NCI-H2196 (cell line): ENCODE results near the gene STK24.
A peak's percentile ranks its signal among the peaks of the same experiment; 100 is the strongest.

Source experiments
- DNase-seq: peaks from one replicate; lab custom pipeline; 2025; ENCODE audit not compliant: unreplicated experiment; lab: John Stamatoyannopoulos, UW

STK24 gene

DNA sequence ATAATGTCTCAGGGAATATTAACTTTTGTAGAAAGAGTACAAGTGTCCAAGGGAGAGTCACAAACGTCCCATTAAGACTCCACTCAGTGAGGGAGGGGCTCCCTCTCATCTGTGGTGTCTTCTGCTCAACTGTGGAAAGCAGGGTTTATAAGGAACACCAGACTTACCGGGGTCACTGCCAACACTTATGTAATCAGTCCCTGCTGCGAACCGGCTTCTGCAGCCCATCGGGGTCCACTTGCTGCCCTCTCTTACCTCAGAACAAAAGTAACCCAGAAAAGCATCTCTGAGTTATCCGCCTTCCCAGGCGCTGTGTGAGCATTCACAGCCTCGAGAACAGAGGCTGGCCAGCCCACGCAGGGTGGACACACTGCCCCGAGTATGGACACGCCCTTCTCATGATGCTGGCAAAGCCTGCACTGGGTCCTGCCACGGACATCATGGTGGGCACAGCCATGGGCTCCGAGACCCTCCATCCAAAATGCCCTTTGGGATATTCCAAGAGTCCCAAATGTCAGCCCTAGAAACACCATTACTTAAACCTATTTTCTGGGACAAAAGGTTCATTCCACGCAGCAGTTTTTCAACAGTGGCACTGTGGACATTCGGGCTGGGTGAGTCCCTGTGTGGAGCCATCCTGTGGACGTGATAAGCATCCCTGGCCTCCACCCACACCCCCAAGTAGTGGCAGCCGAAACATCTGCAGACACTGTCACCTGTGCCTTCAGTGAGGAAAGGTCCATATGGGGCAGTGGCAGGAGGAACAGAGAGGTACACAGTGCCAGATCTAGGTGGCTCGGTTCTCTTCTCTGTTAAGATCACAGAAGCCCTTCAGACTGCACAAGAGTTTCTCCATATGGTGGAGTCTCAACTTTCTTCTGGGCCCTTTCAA lies 63.9 kb downstream of the STK24 start:
- no peak for DNase-seq

DNA sequence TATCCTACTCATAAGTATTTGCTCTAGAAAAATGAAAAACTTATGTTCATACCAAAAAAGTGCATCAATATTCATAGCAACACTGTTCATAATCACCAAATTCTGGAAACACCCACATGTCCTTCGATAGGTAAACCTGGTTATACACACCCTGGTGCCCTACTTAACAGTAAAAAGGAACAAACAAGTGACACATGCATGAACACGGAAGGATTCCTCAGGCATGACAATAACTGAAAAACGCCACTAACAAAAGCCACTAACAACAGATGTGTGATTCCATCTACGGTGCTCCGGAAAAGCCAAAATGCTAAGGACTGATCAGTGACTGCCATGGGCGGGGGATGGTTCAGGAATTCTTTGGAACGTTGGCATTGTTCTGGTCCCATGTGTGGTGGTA lies 65.5 kb downstream of the STK24 start:
- DNase-seq: no peak

DNA sequence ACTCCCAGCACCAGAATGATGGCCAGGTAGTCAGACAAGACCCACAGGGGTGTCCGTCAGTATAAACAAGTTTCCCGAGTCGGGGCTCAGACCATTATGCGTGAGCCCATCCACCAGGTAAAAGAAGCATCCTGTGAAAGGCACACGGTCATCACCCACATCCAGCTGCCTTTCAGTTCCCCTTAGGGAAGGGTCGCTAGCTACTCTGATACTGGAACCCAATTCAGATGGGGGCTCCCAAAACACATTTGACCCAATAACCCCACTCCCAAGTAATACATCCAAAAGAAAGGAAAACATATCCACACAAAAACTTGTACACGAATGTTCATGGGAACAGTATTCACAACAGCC lies 66.8 kb downstream of the STK24 start:
- DNase-seq: no peak

DNA sequence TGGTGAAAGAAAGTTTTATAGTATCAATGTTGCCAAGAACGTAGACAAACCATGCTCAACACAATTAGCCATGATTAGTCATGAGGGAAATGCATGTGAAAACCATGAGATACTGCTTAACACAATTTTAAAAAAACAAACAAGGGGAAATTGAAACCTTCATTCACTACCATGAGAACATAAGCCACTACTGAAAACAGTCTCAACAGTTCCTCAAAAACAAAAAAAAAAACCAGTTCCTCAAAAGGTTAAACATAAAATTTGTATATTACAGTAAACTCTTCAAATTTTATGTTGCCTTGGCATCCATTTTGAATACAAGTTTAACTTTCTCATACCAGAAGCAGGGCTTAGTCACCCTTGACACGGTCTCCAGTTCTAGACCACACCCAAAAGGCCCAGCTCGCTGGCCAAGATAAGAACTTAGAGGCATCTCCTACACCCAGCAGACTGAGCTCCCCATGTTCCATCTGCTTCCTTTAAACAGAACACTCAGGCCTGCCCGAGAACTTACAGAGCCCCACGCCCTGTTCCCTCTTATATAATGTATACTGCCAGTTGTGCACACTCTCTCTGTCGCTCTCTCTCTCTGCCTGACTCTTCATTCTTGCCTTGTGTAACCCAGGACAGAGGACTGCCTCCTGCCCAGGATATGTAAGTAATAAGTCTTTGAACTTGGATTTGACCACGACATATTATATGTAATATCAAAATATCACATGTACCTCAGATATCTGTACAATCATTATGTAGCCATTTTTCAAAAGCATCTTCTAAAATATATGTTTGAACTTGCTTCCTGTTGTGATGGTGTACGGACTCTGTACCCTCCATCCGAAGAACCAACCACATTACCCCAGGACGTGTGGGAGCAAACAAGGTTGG lies 67.4 kb downstream of the STK24 start:
- no peak for DNase-seq

DNA sequence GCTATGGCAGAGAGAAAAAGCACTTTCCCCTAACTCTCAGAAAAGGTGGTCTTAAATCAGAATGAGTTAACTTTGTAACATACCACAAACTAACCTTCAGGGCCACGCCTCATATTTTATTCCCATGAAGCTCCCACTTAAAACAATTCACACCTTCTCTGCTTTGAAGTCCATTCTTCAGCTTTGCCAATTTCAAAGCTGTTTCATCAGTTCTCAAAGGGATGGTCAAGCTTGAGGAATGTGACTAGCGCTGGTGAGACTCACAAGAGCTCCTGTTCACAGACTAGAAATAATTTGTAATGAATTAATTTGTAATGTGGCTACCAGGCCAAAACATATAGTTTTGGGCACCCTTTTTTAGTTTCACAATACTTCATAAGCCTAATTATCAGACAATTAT lies 68.2 kb downstream of the STK24 start:
- no peak for DNase-seq

DNA sequence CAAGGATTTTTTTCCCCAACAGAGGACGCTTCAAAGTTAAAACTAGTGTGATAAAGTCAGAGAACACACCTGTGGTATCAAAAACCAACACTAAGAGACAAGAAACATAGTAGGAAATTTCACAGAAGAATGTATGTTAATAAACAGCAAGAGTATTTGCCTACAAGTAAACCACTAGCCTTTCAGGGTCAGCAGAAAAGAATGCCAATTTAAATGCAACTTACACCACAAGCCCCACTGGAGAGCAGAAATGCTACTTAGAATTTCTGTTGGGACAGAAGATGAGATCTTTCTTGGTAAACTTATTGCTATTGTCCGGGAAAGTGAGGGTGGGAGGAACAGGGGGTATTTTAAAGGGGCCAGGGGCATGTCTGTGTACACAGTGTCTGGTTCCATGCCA lies 68.6 kb downstream of the STK24 start:
- DNase-seq: no peak

DNA sequence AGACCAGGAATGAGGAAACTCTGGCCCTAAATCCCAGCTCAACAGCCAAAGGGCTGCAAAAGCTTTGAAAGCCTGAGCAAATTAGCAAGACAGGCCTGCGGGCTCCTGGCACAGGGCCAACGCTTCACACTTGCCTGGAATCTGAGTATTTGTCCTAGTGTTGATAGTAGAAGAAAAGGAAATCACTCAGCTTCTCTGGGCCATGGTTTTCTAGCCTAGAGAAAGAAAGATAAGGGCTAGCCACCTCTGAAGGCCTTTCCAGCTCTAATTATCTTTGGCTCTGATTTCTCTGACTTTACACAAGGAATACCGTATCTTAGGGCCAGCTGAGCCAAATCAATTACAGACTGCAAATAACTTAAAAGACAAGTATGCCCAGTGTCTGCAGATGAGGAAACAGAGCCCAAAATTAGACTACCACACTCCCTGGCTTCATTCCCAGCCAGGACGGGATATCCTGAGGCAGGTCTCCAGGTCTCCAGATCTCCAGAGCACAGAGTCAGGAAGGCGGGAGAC lies 69.6 kb downstream of the STK24 start:
- peak; percentile 51 for DNase-seq

DNA sequence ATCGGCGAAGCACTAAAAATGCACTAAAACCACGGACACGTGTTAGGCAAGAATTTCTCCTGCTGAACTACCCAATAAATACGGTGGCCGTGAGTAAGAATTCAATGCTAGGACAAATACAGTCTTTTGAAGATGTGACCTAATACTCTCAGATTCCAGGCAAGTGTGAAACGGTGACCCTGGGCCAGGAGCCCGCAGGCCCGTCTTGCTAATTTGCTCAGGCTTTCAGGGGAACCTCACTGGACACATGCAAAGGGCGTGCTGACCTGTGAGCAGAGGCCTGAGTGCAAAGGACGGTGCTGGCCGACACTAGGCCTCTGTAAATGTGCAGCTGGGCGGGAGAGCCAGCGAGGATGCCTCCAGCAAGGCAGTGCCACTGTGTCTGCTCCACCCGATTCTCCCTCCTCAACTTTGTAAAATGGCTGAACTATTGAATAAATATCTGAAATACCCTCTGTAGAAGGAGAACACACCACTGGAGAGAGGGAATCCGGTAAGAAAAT lies 70.1 kb downstream of the STK24 start:
- no peak for DNase-seq

DNA sequence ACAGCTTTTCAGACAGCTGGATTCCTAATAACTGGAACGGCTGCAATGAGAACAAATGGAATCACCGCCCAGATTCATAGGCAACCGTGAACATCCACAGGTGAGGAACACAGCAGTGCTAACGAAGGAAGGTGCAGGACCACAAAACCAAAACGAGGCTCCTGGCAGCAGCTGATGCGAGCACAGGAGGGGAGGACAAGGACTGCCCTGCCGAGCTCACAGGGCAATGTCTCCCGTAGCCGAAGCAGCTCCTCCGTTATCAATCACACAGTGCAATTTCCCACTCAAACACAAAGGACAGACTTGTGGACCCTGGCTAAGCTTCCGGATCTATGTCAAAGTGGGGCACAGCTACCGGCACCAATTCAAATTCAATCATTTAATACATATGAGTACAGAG lies 70.6 kb downstream of the STK24 start:
- no peak for DNase-seq

DNA sequence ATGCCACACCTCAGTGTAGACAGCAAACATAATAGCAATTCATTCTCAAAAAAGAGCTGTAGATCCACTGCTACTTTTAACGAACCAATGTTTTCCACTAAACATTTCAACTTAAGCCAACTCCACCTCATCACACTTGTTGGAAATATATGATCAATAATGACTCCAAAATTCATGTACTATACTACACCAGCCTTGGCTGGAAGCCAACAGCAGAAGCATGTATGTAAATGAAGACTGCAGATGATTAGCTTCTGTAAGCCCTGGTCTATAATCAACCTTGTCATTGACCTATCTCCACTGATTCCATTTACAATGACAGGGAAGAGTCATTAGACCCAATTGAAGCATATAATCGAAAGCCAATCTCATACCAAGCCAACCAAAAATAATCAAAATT lies 71.7 kb downstream of the STK24 start:
- DNase-seq: no peak

DNA sequence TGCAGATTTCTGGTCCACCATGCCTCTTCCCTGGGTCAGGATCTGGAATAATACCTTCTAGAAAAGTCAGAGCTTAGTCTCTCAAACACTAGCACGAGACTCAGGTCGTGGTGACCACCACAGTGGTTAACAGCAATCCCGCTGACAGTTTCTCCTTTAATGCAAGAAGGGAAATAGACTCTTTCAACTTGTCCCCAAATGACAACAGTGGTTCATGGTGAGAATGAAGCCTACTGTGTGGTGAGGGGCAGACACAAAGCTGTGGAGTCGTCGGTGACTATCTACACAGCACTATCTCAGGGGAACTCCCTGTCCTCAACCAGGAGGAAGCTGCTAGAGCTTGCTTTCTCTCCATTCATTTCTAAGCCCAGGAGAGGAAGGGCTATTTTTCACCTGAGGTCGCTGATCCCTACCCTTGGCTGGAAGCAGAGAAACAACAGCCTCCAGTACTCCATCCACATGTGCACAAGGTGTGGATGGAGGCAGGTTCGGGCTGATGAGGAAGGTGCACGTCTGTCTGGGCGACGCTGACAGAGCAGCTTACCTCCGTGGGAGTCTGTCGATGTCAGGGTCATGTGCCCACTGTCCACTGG lies 72.4 kb downstream of the STK24 start:
- no peak for DNase-seq

DNA sequence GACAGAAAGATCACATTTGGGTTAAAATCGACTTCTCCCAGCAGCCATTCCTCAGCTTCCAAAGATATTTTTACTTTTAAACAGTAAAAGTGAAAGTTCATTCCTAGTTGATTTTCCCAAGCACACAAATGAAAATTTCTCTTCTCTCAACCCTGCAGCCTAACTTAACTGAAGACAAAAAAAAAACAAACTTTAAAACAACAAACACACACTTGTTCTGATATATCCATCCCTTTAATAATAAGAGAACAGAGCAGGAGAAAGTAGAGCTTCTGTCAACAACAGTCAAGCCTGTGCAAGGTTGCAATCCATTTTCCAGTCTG lies 72.9 kb downstream of the STK24 start:
- DNase-seq: no peak

DNA sequence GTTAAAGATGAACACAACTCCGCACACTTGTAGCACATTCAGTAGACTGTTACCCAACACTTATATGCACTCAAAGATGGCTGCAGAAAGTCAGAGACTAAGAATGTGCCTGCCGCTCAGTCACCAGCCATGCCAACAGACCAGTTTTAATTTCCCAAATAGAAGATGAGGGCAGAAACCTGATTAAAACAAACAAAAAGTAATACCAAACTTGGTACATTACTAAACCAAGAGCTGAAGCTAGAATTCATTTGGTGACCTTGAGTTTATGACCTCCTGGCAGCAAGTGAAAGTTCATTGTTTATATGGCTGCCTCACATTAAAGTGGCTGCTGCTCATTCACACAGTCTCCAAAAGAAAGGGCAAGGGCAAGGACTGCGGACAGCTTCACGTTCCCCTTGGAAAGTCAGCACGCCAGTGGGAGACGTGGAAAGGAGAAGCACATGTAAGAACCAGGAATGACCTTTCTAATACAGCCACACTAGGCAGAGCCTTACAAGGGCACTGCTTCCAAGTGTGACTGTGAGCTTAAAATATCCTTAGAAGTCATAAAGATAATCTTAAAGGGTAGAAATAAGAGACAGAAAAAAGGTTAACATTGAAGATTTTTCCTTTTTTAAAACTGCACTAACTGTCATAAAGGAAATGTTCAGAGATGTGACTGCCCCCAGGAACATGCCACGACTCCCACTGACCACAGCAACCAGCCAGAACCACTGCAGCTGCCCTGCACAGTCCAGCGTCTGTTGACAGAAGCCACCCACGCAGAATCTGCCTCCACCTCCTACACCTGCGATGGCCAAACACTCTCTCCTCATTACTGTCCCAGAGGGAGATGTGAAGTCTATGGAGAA lies 73.5 kb downstream of the STK24 start:
- no peak for DNase-seq

DNA sequence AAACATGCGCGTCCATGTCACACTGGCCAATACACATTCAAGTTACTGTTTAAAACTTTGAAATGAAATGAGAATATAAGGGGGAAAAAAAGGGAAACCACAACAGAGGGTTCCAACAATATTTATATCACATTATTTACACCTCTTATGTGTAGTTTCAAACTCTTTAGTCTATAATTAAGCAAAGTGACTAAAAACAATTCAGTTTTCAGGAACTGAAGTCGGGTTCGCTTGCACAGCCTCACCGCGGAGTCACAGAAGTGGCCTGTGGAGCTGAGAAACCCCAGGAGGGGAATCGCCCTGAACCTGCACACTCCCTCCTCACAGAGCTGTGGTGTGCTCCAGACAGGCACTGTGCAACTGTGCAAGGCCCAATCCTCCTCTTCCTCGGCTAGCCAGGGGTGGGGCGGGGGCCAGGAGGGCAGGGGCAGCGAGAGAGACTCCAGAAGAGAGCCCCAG lies 75.9 kb downstream of the STK24 start:
- DNase-seq: no peak

DNA sequence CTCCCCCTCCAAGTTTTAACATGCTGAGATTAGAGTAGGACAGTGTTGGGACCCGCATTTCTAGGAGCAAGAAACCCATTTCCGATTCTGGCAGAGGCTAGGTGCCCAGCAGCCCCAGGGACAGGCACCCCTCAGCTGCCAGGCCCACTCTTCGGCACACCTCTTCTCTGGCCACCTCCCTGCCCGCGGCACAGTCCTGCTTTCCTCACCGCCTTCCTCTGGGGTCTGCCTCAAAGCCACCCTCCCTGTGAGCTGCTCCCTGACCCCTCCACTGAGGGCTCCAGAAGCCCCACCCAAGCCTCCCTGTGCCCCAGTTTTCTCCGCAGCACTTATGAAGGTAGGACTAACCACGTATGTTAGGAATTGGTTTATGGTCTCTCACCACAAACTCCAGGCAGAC lies 79.9 kb downstream of the STK24 start:
- no peak for DNase-seq

DNA sequence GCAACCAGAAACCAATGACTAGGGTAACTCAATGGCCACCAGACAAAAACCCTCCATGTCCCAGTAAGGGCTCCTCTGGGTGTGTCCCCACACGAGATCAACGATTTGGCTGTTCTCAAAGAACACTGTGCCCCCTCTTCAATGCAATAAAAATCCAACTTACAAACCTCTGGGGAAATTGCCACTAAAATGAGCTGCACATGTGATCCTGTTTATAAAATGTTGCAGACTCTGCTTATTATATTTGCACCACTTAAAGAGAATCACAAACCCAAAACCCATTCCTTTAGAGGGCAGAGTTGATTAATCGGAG lies 80.5 kb downstream of the STK24 start:
- DNase-seq: no peak

DNA sequence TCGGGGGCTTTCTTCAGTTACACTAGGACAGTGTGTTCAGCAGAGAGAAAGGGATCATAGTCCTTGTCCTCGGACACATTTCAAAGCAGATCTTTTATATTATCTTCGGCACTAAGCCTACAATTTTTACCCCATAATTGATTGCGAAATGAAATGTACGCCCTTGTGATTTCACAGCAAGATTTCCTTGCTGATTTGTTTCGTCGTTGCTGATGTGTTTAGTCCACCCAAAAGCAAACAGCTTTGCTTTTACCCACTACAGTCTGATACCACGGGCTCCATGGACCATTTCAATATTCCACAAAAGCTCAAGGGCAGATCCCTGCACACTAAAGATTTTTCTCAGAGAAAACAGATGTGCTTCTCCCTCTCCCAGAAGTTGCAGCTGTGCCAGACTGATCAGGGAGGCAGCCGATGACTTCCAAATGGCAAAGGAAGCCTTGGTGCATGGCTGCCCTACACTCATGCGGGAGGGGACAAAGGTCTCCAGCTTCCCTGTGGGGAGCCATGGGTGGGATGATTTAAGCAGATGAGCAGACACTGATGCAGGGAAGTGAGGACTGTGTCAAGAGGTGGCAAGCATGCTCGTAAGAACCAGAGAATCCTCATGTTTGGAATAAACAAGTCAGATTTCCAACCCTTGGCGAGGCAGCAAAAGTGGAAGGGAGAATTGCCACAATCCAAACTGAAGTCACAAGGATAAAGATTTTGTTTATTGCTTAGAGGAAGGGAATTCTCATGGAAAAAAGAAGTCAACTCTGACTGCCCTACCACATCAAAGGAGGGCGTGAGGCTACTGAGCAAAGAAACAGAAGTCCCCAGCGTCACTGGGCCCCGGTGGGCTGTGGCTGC lies 81.1 kb downstream of the STK24 start:
- DNase-seq: no peak

DNA sequence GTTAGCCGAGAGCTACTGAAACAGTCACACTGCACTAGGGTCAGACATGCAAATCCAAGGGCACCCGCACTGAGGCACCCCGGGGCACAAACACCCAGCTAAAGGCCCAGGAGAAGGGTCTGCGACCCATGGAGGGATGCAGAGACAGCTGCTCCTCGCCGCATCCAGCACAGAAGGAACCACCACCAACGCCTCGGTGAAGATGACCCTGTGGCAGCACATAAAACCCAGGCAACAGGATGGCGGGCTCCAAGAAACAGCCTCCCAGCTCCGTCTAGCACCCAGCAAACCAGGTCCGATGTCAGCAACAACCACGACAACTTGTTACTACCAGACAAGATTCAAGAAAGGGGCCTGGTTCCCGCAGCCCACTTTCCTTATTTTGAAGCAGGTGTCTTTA lies 82.1 kb downstream of the STK24 start:
- no peak for DNase-seq

DNA sequence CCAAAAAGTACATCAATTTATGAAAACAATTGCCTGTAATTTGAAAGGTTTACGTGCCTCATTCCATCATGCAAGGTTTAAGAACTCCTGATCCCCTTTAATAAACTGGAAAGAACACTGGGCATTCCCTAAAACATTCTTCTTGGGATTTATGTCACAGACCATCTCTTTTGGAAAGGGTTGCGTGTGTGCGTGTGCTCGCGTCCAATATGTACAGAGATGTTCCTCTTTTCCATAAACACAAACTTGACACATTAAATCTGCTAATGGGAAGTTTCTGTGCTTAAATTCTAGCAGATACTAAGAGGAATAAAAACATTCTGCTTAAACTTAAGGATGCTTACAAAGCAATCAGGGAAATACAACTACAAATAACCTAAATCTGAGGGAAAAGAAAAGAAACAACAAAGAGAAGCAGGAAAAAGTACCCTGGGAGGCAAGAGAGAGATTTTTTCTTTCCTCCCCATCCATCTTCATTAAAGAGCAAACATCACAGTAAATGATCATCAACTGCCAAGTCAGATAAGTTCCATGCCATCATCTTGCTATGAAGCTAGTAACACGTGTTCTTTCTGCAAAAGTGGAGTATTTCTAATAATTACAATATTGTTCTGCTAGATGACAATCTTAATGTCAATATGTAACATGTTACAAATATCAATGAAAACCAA lies 83.7 kb downstream of the STK24 start:
- DNase-seq: no peak
